Measurements from ENCODE around the gene MZT2B.
"Not testable (repeated sequence)": the region's sequence is repeated elsewhere in the genome, so short reads cannot be mapped to it uniquely, and the experiment has no call there.

Gene MZT2B

GRCh38 chr2:130191319-130191718 lies 9.3 kb downstream of the MZT2B start:
- DNase-seq: peak in 1 of 42 donors; percentile 27
- intact Hi-C loops (cut with DNase I): not testable (repeated sequence)

- intact Hi-C loops (cut with DNase I): not testable (repeated sequence)
Measured at GRCh38 chr2:130192451-130192850, 10.4 kb downstream of the MZT2B start.

GRCh38 chr2:130193824-130194223 lies 11.8 kb downstream of the MZT2B start:
- intact Hi-C loops (cut with DNase I): not testable (repeated sequence)
- peak in 1 of 42 donors; percentile 9 for DNase-seq

More at GRCh38 chr2:130192451-130192850, 10.4 kb downstream of the MZT2B start:
- not testable (repeated sequence) for DNase-seq

GRCh38 chr2:130195089-130195635 lies 13.1 kb downstream of the MZT2B start:
- DNase-seq; intact Hi-C loops (cut with DNase I): not testable (repeated sequence)

- intact Hi-C loops (cut with DNase I); DNase-seq: not testable (repeated sequence)
Measured at GRCh38 chr2:130196052-130196451, 14.0 kb downstream of the MZT2B start.

- intact Hi-C loops (cut with DNase I): no loop called here
- peak in 1 of 42 donors; percentile 33 for DNase-seq
Measured at GRCh38 chr2:130198343-130198742, 16.3 kb downstream of the MZT2B start, which contains the start of gene TUBA3E. Gene TUBA3E, minus strand, starts transcription at chr2:130198439. Its CDS starts 79 bp downstream, at chr2:130198360.

GRCh38 chr2:130202518-130202917 lies 20.5 kb downstream of the MZT2B start:
- intact Hi-C loops (cut with DNase I): not testable (repeated sequence)
- peak in 1 of 42 donors; percentile 37 for DNase-seq

- DNase-seq; intact Hi-C loops (cut with DNase I): not testable (repeated sequence)
Measured at GRCh38 chr2:130203150-130203549, 21.1 kb downstream of the MZT2B start.

GRCh38 chr2:130207051-130207450 lies 25.0 kb downstream of the MZT2B start:
- peak in 1 of 42 donors; percentile 25 for DNase-seq
- intact Hi-C loops (cut with DNase I): not testable (repeated sequence)

- DNase-seq; intact Hi-C loops (cut with DNase I): not testable (repeated sequence)
Measured at GRCh38 chr2:130219147-130219546, 37.1 kb downstream of the MZT2B start.

GRCh38 chr2:130220505-130220904 lies 38.4 kb downstream of the MZT2B start:
- intact Hi-C loops (cut with DNase I); DNase-seq: not testable (repeated sequence)

- DNase-seq; intact Hi-C loops (cut with DNase I): not testable (repeated sequence)
Measured at GRCh38 chr2:130222523-130222922, 40.5 kb downstream of the MZT2B start.

GRCh38 chr2:130228005-130228404 lies 45.9 kb downstream of the MZT2B start:
- DNase-seq; intact Hi-C loops (cut with DNase I): not testable (repeated sequence)

- intact Hi-C loops (cut with DNase I); DNase-seq: not testable (repeated sequence)
Measured at GRCh38 chr2:130228467-130229160, 46.6 kb downstream of the MZT2B start.

GRCh38 chr2:130229161-130229510 lies 47.1 kb downstream of the MZT2B start:
- peak in 28 of 42 donors; percentile 10 to 78 (median 42) for DNase-seq
- intact Hi-C loops (cut with DNase I): not testable (repeated sequence)

- DNase-seq; intact Hi-C loops (cut with DNase I): not testable (repeated sequence)
Measured at GRCh38 chr2:130230376-130230775, 48.3 kb downstream of the MZT2B start.

GRCh38 chr2:130230907-130231306 lies 48.8 kb downstream of the MZT2B start:
- DNase-seq; intact Hi-C loops (cut with DNase I): not testable (repeated sequence)

- no peak for DNase-seq
Measured at GRCh38 chr2:130231656-130232055, 49.6 kb downstream of the MZT2B start.

GRCh38 chr2:130233066-130233465 lies 51.0 kb downstream of the MZT2B start:
- DNase-seq; intact Hi-C loops (cut with DNase I): not testable (repeated sequence)

More at GRCh38 chr2:130231656-130232055, 49.6 kb downstream of the MZT2B start:
- intact Hi-C loops (cut with DNase I): no loop called here

GRCh38 chr2:130239581-130239980 lies 57.5 kb downstream of the MZT2B start:
- DNase-seq; intact Hi-C loops (cut with DNase I): not testable (repeated sequence)

Data from head of caudate nucleus (tissue), 42 donors.